Mammary epithelial cell (primary cell): ENCODE data around the gene PARVA.

Source experiments
- CTCF ChIP-seq, 2 donors: IDR thresholded peaks in 1 of 2; conservative IDR thresholded peaks in 1 of 2; 2 replicates each; pipeline ENCODE4 v1.5.1; 2011 to 2012; ENCODE audit warnings: inconsistent platforms in 2 of 2, low read length in 2 of 2, mild to moderate bottlenecking in 2 of 2, control low read depth in 1 of 2, low read depth in 1 of 2; ENCODE audit not compliant: insufficient read depth in 1 of 2; ENCODE audit errors: extremely low read depth in 1 of 2
- EZH2 ChIP-seq: IDR thresholded peaks from 2 replicates; pipeline ENCODE4 v1.6.1; 2012; ENCODE audit warnings: low read length, inconsistent platforms, borderline replicate concordance

GRCh38 chr11:12581416-12581815 lies 204.0 kb downstream of the PARVA start:
- TF ChIP-seq CTCF (conservative IDR thresholded peaks at IDR 0.05 in 1 of 2, IDR thresholded peaks at IDR 0.05 in 1 of 2; ENCODE audit: extremely low read depth in 1 of 2, insufficient read depth in 1 of 2, low read depth in 1 of 2, low read length in 2 of 2) (no peak), EZH2 (no peak)
